NCI-H2227 (cell line): ENCODE measurements around the gene PCSK2.

Experiments used
- DNase-seq: peaks from one replicate; lab custom pipeline; 2025; ENCODE audit not compliant: unreplicated experiment; lab: John Stamatoyannopoulos, UW

Gene PCSK2

GRCh38 chr20:17248224-17248623 is 21.4 kb downstream of the PCSK2 start:
- no peak for DNase-seq

- no peak for DNase-seq
Observed at GRCh38 chr20:17262786-17263185, 35.9 kb downstream of the PCSK2 start.

GRCh38 chr20:17273717-17274116 is 46.9 kb downstream of the PCSK2 start:
- DNase-seq = no peak

GRCh38 chr20:17276101-17276500 is 49.3 kb downstream of the PCSK2 start:
- DNase-seq = no peak

GRCh38 chr20:17281478-17281877 is 54.6 kb downstream of the PCSK2 start:
- peak; percentile 69 for DNase-seq

GRCh38 chr20:17282501-17282900 is 55.7 kb downstream of the PCSK2 start:
- DNase-seq = no peak

- DNase-seq = peak; percentile 24
Observed at GRCh38 chr20:17287503-17287902, 60.7 kb downstream of the PCSK2 start.

GRCh38 chr20:17287998-17288397 is 61.2 kb downstream of the PCSK2 start:
- no peak for DNase-seq

GRCh38 chr20:17295151-17295726 is 68.4 kb downstream of the PCSK2 start:
- no peak for DNase-seq

GRCh38 chr20:17295991-17296390 is 69.2 kb downstream of the PCSK2 start:
- no peak for DNase-seq

- DNase-seq = no peak
Observed at GRCh38 chr20:17298171-17298570, 71.3 kb downstream of the PCSK2 start.

- DNase-seq = no peak
Observed at GRCh38 chr20:17298751-17299150, 71.9 kb downstream of the PCSK2 start.

GRCh38 chr20:17300113-17300512 is 73.3 kb downstream of the PCSK2 start:
- DNase-seq = no peak

GRCh38 chr20:17304774-17305173 is 77.9 kb downstream of the PCSK2 start:
- DNase-seq = no peak

- no peak for DNase-seq
Observed at GRCh38 chr20:17306427-17306826, 79.6 kb downstream of the PCSK2 start.

- DNase-seq = no peak
Observed at GRCh38 chr20:17314264-17314663, 87.4 kb downstream of the PCSK2 start.

- DNase-seq = peak; percentile 39
Observed at GRCh38 chr20:17315407-17316231, 88.8 kb downstream of the PCSK2 start.

GRCh38 chr20:17316316-17317038 is 89.6 kb downstream of the PCSK2 start:
- no peak for DNase-seq

GRCh38 chr20:17317341-17317740 is 90.5 kb downstream of the PCSK2 start:
- peak; percentile 55 for DNase-seq

- no peak for DNase-seq
Observed at GRCh38 chr20:17320456-17320855, 93.6 kb downstream of the PCSK2 start.

- no peak for DNase-seq
Observed at GRCh38 chr20:17326096-17326495, 99.3 kb downstream of the PCSK2 start.
